CD4-positive, alpha-beta T cell treated with Interleukin-6 at 100 ng/mL for 8 hours (primary cell): Measurements from ENCODE around the gene IL3.

ENCODE experiments used
- DNase-seq: peaks from one replicate; pipeline ENCODE4 v3.0.0-alpha.2; 2020; ENCODE audit warnings: mixed read lengths, low spot score

Gene IL3, protein sequence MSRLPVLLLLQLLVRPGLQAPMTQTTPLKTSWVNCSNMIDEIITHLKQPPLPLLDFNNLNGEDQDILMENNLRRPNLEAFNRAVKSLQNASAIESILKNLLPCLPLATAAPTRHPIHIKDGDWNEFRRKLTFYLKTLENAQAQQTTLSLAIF

DNA sequence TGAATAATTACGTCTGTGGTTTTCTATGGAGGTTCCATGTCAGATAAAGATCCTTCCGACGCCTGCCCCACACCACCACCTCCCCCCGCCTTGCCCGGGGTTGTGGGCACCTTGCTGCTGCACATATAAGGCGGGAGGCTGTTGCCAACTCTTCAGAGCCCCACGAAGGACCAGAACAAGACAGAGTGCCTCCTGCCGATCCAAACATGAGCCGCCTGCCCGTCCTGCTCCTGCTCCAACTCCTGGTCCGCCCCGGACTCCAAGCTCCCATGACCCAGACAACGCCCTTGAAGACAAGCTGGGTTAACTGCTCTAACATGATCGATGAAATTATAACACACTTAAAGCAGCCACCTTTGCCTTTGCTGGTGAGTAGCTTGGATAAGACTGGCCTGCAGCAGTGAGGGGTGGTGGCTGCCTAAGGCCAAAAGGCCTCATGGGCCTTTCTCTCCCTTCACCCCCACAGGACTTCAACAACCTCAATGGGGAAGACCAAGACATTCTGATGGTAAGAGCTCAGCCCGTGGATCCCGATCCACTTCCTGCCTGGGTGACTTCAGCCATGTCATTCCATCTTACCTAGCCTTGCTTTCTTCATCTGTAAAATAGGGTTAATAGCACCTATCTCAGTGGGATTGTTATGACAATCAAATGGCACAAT lies at the start of gene IL3:
IL3 (plus strand) TSS at position 155 of the 661 bp plus-strand sequence; CDS start at position 207, 52 bp downstream.
- no peak for DNase-seq

DNA sequence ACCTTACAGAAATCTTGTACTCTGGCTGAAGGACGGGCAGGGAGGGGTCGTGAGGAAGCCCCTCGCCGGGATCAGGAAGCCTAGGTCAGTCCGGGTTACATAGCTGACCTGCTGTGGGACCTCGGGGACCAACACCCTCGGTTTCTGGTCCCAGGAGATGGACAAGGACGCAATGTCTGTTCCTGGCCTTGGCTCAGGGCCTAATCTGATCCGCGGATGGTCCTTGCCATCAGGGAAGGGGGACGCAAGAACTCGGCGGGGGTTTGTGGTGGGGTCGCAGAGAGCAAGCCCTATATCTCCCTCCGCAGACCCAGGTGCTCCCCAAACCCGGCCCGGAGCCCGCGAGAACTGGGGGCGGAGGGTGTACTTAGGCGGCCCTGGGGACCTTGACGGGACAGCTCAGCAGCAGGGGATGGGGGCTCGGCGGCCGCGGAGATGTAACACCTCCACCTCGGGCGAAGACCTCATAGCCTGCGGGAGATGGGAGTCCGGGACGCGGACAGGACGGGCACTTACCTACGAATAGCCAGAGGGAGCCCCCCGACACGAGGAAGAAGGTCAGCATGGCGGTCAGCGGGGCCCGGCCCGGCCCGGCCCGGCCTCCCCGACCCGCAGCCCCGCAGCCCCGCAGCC lies 49.4 kb upstream of the IL3 start:
- no peak for DNase-seq

DNA sequence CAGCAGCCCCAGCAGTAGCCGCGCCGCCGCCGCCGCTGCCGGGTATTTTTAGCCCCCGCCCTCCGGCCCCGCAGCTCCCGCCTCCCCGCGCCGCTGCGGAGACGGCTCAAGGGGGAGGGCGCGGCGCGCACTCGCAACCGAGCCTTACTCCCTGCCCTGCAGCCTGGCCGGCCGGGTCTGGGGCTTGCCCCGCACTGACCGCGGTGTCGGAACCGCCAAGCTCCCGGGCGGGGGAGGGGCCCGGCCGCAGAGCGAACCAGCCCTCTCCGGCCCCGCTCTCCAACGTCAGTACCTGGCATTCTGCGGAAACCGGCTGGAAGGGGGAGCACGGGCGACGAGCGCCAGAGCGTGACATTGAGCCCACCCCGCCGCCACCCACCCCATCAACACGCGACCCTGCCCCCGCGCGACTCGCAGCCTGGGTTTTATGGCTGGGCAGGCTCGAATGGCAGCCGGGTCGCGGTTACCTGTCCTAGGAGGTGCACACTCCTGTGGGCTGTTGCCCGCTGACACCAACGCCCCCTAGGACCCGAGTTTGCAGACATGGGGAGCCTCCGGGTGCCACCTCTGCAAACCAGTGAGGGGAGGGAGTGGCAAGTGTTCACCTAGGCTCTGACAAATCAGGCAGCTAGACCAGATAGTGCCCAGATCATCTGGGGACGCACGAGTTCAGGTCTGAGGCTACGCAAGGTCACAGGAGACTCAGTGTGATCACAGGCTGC lies 48.7 kb upstream of the IL3 start, which contains the start of gene ACSL6:
ACSL6 (minus strand) TSS at position 37 of the 722 bp plus-strand sequence. CDS start 105 bp downstream, outside the sequence.
- DNase-seq: no peak

DNA sequence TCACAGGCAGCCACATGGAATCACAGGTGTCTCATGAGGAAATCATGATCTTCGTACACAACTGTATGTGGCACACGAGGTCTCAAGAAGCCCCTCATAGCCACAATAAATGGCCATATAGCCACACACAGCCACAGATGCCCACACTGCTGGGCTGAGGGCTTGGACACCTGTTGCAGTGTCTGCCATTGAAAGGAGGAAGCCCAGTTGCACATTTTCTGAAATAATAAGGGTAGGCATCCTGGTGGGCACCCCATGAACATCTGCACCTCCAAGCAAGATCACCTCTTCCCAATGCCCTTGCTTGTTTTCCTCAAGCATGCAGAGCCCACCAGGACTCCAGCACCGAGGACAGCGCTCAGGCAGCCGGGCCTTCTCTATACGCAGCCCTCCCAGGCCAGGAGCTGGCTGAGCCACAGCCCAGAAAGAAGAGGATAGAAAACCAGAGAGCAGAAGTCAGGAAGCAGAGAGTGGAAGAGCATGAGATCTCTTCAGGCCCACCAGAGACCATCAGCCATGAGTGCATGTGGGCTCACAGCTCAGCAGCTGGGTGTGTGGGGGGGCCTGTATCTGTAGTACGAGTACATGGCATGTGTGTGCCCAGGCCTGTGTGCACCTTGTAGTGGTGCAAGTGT lies 48.0 kb upstream of the IL3 start:
- no peak for DNase-seq

DNA sequence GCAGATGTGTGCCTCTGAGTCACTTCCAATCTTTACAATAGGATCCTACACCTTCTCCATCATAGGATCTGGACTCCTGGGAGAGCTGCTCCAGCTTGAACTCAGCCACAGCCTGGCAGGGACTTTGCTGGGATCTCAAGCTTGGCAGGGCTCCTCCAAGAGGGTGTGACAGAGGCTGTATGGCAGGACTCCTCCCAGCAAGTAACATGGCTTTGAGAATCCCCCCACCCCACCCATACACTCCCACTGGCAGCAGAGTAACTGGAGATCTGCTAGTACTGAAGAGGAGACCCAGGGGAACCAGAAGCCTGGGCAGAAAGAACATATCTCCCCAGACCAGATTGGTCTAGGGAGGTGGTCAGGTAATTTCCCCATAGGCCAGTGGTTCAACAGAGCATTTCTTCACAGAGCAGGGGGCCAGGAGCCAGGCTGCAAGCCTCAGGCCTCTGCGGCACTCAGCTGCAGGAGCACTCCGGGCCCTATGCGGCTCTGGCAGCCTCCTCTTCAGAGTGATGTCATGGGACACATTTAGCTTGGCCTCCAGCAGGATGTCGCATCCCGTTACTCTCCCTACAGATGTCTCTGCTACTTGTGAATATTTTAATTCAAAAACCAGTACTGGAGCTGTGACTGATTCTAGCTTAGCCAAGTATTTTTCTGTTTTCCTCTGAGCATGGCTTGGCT lies 47.3 kb upstream of the IL3 start:
- no peak for DNase-seq

DNA sequence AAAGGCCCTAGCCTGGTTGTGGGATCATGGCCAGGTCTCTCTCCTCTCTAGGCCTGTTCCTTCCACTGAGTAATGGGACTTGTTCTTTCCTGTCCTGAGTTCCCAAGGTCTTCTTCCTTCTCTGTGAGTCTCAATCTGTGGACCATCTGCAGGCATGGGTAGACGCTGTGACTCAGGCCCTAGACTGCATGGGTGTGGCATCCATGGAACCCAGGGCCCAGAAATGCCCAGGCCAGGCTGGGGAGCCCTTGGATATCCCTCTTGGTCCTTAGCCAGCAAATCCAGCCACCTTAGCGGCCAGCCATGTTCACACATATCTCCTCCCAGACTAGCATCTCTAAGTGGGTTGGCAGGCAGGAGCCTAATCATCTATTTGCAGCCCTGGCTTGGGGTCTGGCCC lies 46.7 kb upstream of the IL3 start:
- no peak for DNase-seq

DNA sequence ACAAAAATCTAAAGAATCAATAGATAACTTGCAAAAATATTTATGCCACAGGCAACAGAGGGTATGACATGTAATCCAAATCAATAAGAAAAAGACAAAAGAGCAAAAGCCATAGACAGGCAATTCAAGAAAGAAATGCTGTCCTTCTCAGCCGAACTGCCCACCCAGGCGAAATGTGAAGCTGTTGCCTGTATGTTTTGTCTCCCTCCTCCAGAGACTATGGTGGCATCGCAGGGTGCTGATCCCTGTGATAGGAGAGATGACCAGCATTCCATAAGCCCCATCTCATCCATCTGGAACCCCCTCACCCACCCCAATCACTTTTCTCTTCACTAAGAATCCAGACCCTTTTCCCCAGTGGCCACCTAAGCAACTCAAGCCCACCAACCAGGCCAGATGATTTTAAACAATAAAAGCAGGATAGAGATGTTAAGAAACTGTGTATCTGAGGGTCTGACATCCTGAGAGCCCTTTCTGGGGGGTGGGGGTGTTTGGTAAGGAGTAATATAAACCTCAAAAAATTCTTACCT lies 43.7 kb upstream of the IL3 start:
- DNase-seq: no peak

GRCh38 chr5:132017316-132017715 lies 43.1 kb upstream of the IL3 start:
- no peak for DNase-seq

- no peak for DNase-seq
Observed at GRCh38 chr5:132017738-132018625, 42.5 kb upstream of the IL3 start.

GRCh38 chr5:132019337-132019736 lies 41.1 kb upstream of the IL3 start:
- no peak for DNase-seq

DNA sequence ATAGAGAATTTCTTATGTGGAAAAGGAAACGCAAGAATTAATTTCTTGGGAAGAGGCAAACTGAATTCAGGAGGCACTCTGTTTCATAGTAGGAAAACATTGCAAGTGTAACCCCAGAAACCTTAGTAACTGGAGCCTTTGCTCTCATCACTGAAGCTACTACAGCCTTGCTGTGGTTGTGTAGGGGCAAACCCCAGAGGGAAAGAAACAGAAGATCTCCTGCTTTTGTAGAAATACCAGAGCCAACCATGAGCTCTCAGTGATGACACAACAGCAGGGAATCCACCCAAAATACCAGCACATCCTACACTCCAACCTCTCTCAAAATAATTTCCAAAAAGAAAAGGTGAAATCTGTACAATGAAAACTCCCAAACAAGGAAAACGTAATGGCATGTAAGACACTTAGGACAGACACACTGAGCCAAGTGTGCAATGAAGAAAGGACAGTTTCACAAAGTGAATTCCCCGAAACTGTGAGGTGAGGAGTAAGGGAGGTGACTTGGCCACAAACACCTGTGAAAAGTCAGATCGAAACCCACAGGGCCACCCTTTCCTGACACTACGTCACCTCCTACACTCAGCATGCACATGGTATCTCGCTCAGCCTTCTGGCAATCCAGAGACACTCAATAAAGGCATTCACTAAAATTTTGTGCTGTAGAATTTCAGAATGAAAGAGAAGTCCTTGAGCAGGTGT lies 40.4 kb upstream of the IL3 start:
- DNase-seq: peak; percentile 75

- DNase-seq: no peak
Observed at GRCh38 chr5:132020568-132021339, 39.7 kb upstream of the IL3 start.

GRCh38 chr5:132021654-132022053 lies 38.8 kb upstream of the IL3 start:
- DNase-seq: no peak

GRCh38 chr5:132022737-132023136 lies 37.7 kb upstream of the IL3 start:
- no peak for DNase-seq

- DNase-seq: no peak
Observed at GRCh38 chr5:132023258-132024116, 37.0 kb upstream of the IL3 start.

DNA sequence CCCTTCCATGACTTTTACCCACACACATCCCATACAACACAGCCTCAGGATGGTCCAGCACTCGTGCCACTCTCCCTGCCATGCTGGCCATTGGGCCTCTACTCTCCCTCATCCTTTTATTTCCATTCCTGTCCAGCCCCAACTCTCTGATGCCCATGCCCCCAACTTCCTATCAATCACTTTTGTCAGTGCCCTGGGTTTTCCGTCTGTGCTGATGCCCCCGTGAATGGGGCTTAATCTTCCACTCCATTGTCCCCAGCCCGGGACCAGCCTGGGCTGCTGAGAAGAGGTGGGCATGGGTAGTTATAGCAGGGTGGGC lies 36.4 kb upstream of the IL3 start:
- DNase-seq: no peak

DNA sequence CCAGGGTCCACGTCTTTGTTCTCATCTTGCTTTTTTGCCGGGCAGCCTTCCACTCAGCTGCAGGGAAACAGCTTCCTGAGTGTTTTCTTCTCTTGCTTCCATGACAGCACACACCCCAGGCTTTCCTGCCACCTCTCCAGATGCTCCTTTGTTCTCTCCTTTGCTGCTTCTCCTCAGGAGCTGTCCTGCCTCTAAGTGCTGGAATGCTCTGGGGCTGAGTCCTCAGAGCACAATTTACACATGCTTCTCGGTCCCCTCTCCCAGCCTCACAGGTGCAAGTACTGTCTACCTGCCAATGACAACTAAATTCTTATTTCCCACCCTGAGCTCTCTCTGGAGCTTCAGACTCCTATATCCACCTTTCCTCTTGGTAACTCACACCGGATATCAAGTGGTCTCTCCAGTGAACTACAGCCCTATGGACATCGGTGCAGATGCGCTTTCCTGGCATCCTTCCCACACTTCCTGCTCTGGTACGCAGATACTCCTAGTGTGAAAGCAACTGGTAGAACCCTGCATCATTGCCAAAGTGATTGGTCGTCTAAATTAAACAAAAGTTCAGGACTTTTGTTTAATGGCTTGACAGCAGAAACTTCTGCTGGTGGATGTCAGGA lies 35.6 kb upstream of the IL3 start:
- DNase-seq: no peak
